Right lobe of liver (tissue), 6 donors: ENCODE measurements around the gene PIK3CD. TPM values are rescaled to one million over a fixed set of nuclear protein-coding genes. Genes with fewer than 3 reads are reported as not detected.

Experiments used
- ATAC-seq, 4 donors: fragments of 200-7000 bp; cut with Tn5 transposase; one replicate each; pipeline ENCODE4 v1.9.1; 2020; ENCODE audit warnings: mild to moderate bottlenecking in 4 of 4, moderate library complexity in 4 of 4
- DNase-seq, 3 donors: peaks; one replicate each; pipeline ENCODE4 v3.0.0-alpha.2; 2020
- H3K27ac ChIP-seq, 3 donors: fragments of 200-600 bp; one replicate each; pipeline ENCODE4 v1.8.0; 2022
- H3K27me3 ChIP-seq, 2 donors: fragments of 200-600 bp; one replicate each; pipeline ENCODE4 v1.8.0; 2022
- H3K36me3 ChIP-seq, 4 donors: fragments of 200-600 bp; sonication (generic) in 1 of 4; one replicate each; pipeline versions ENCODE4 v1.5.1 to v1.8.0; 2017 to 2022; ENCODE audit warnings: control low read depth in 1 of 4
- H3K4me1 ChIP-seq, 4 donors: fragments of 200-600 bp; sonication (generic) in 1 of 4; one replicate each; pipeline versions ENCODE4 v1.5.1 to v1.8.0; 2017 to 2022; ENCODE audit warnings: control low read depth in 1 of 4
- H3K4me3 ChIP-seq, 3 donors: fragments of 200-600 bp; one replicate each; pipeline ENCODE4 v1.8.0; 2022
- H3K9me3 ChIP-seq, 4 donors: fragments of 200-600 bp; sonication (generic) in 1 of 4; one replicate each; pipeline versions ENCODE4 v1.5.1 to v1.8.0; 2017 to 2022; ENCODE audit warnings: control low read depth in 1 of 4
- CTCF ChIP-seq, 4 donors: fragments of 200-600 bp in 3 of 4; fragments of 450-650 bp in 1 of 4; IDR thresholded peaks; one replicate each; pipeline versions ENCODE4 v1.5.1 to v1.8.0; 2016 to 2022; ENCODE audit warnings: antibody characterized with exemption in 4 of 4, mild to moderate bottlenecking in 2 of 4
- POLR2A ChIP-seq: fragments of 450-650 bp; IDR thresholded peaks from one replicate; pipeline ENCODE4 v1.6.1; 2017; ENCODE audit warnings: antibody characterized with exemption, mild to moderate bottlenecking
- WGBS: methylation state at CpG from one replicate; pipeline ENCODE4 v1.1.6; 2018; ENCODE audit warnings: low coverage, low lambda C conversion rate; ENCODE audit not compliant: insufficient coverage; ENCODE audit errors: missing lambda C conversion rate; 5-methylcytosine and 5-hydroxymethylcytosine counted together
- intact Hi-C, 2 donors: fragments of 100-400 bp; cut with DNase I; formaldehyde crosslinking; loops; one replicate each; pipeline versions ENCODE4 v1.11.2 to v1.14.1; 2022
- total RNA-seq, 6 experiments: library from RNA; depleted of rRNA in 2 of 6; stranded (reverse); fragments of >200 nt in 2 of 6; fragmentation: NEBNext Ultra II Directional in 3 of 6; extraction: Animal tissue kit (Norgen Biotek cat#: 25700) in 3 of 6; gene quantifications; one replicate each; pipeline versions ENCODE4 v1.1.0 to v1.2.4, GENCODE V29; 2016 to 2023
- donor health status: DM: no; HTN: yes; CAD: no.
- donor health status: DM: no; HTN: no; CAD: no.
- donor health status: DM: no; HTN: no; CAD: no.
- donor health status: DM: no; HTN: yes; CAD: no.
- donor health status: DM: no; HTN: yes; CAD: no.

The PIK3CD gene
- total RNA-seq, 6 experiments from 2014 or later = 1.4 to 5.8 (median 2.6) TPM

- 89% methylated on average over 2 of the region's 3 CpGs for WGBS
Measured at GRCh38 chr1:9631613-9632012, 19.9 kb upstream of the PIK3CD start.

GRCh38 chr1:9633493-9633892, 18.0 kb upstream of the PIK3CD start:
- intact Hi-C loops = no loop called here
- WGBS = 73% methylated on average over 6 of the region's 6 CpGs

More at GRCh38 chr1:9631613-9632012, 19.9 kb upstream of the PIK3CD start:
- no peak for TF ChIP-seq CTCF (IDR thresholded peaks at IDR 0.05)
- TF ChIP-seq POLR2A = no peak
- Histone ChIP-seq H3K9me3 (no peaks in the 10 kb centered on the region), H3K27ac (no peak overlapping the region), H3K4me1 (no peaks in the 10 kb centered on the region), H3K27me3 (no peaks in the 10 kb centered on the region), H3K36me3 (no peaks in the 10 kb centered on the region), H3K4me3 (no peak overlapping the region)
- DNase-seq = no peak
- no peak for ATAC-seq
- intact Hi-C loops = no loop called here

GRCh38 chr1:9634582-9634981, 16.9 kb upstream of the PIK3CD start:
- TF ChIP-seq CTCF (IDR thresholded peaks at IDR 0.05) = no peak
- 38% methylated on average over 1 of the region's 2 CpGs for WGBS
- Histone ChIP-seq H3K27ac (no peak overlapping the region), H3K36me3 (no peaks in the 10 kb centered on the region), H3K4me3 (no peak overlapping the region), H3K4me1 (no peaks in the 10 kb centered on the region), H3K27me3 (no peaks in the 10 kb centered on the region), H3K9me3 (no peaks in the 10 kb centered on the region)
- intact Hi-C loops = no loop called here
- DNase-seq (no peak), ATAC-seq (no peak)

More at GRCh38 chr1:9633493-9633892, 18.0 kb upstream of the PIK3CD start:
- DNase-seq = no peak
- no peak for ATAC-seq
- Histone ChIP-seq H3K4me1 (no peaks in the 10 kb centered on the region), H3K36me3 (no peaks in the 10 kb centered on the region), H3K9me3 (no peaks in the 10 kb centered on the region), H3K27me3 (no peaks in the 10 kb centered on the region), H3K27ac (no peak overlapping the region), H3K4me3 (no peak overlapping the region)
- no peak for TF ChIP-seq CTCF (IDR thresholded peaks at IDR 0.05)
- TF ChIP-seq POLR2A = no peak

- intact Hi-C loops = no loop called here
- WGBS = 41% methylated on average over 6 of the region's 6 CpGs
Measured at GRCh38 chr1:9639227-9639626, 12.3 kb upstream of the PIK3CD start.

More at GRCh38 chr1:9639227-9639626, 12.3 kb upstream of the PIK3CD start:
- ATAC-seq (no peak), DNase-seq (no peak)
- H3K9me3 ChIP-seq = no peaks in the 10 kb centered on the region
- TF ChIP-seq CTCF (IDR thresholded peaks at IDR 0.05) = no peak
- TF ChIP-seq POLR2A = no peak
- no peak overlapping the region for H3K4me3 ChIP-seq
- no peaks in the 10 kb centered on the region for H3K36me3 ChIP-seq
- H3K27me3 ChIP-seq = no peaks in the 10 kb centered on the region
- no peaks in the 10 kb centered on the region for H3K4me1 ChIP-seq
- no peak overlapping the region for H3K27ac ChIP-seq
